ENCODE data around the gene SLC24A3. TPM values are rescaled to one million over a fixed set of nuclear protein-coding genes. Genes with fewer than 3 reads are reported as not detected.

SLC24A3 gene
- total RNA-seq, 1 experiment from 2014 or later: 46.0 TPM

- no TSS peak for BruUV-seq (replicated peaks)
- POLR2A ChIA-PET (ENCODE audit: low non-redundant PET): no interaction called here
- TF ChIP-seq EZH2 (IDR thresholded peaks at IDR 0.05; ENCODE audit: borderline replicate concordance, low read depth, low read length, poor library complexity, severe bottlenecking) (no peak), CTCF (conservative IDR thresholded peaks at IDR 0.05; ENCODE audit: low read depth, low read length) (no peak)
- intact Hi-C loops (cut with micrococcal nuclease; ENCODE audit: unreplicated experiment): no loop called here
- Histone ChIP-seq H3K27ac (ENCODE audit: low read depth, low read length, poor library complexity, severe bottlenecking) (no peak overlapping the region), H3K36me3 (ENCODE audit: insufficient read depth, low read length, poor library complexity, severe bottlenecking) (peaks cover 4% of the 10 kb centered on the region), H3K4me1 (ENCODE audit: insufficient read depth, low read length, poor library complexity, severe bottlenecking) (peaks cover 8% of the 10 kb centered on the region), H3K4me3 (ENCODE audit: low read depth, low read length, poor library complexity, severe bottlenecking) (no peak overlapping the region), H3K27me3 (replicated peaks; ENCODE audit: insufficient read depth, low read depth, low read length, poor library complexity) (no peaks in the 10 kb centered on the region), H3K9me3 (ENCODE audit: low read depth, low read length, poor library complexity, severe bottlenecking) (no peaks in the 10 kb centered on the region)
- CTCF ChIA-PET: no interaction called here
- DNase-seq (ENCODE audit: low spot score): no peak
Observed at GRCh38 chr20:19577692-19578091, 365.2 kb downstream of the SLC24A3 start.

DNA sequence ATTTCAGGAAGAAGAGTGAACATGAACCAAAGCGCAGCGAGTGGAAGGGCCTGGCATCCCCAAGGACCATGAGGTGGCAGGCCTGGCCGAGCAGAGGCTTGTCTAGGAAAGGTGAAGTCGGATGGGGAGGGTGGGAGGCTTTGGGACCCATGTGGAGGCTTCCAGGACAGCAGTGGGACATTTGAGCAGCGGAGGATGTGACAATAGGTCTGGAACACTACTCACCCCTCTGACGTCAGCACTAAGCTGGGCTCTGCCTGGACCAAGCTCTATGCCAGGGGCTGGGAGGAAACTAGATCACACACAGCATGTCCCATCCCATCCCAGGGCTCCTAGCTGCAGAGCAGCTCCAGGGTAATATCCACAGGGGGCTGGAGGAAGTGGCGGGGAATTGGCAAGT, 370.3 kb downstream of the SLC24A3 start:
- intact Hi-C loops (cut with micrococcal nuclease; ENCODE audit: unreplicated experiment): loop anchor here (5.0 to 10.0 kb wide), 2 partner anchors 60 to 168 kb away; no protein-coding TSS in a partner anchor
- DNase-seq (ENCODE audit: low spot score): peak; percentile 71
- ChIA-PET POLR2A (ENCODE audit: low non-redundant PET) (no interaction called here), CTCF (interaction anchor here (1.9 kb wide), 1 partner anchor 9 kb away, joined by 6 read pairs; no protein-coding TSS in a partner anchor)
- H3K4me3 ChIP-seq (ENCODE audit: low read depth, low read length, poor library complexity, severe bottlenecking): no peak overlapping the region
- BruUV-seq (replicated peaks): no TSS peak
- peaks cover 13% of the 10 kb centered on the region for H3K36me3 ChIP-seq (ENCODE audit: insufficient read depth, low read length, poor library complexity, severe bottlenecking)
- H3K9me3 ChIP-seq (ENCODE audit: low read depth, low read length, poor library complexity, severe bottlenecking): no peaks in the 10 kb centered on the region
- peaks cover 24% of the 10 kb centered on the region for H3K4me1 ChIP-seq (ENCODE audit: insufficient read depth, low read length, poor library complexity, severe bottlenecking)
- no peaks in the 10 kb centered on the region for H3K27me3 ChIP-seq (replicated peaks; ENCODE audit: insufficient read depth, low read depth, low read length, poor library complexity)
- no peak for TF ChIP-seq EZH2 (IDR thresholded peaks at IDR 0.05; ENCODE audit: borderline replicate concordance, low read depth, low read length, poor library complexity, severe bottlenecking)
- TF ChIP-seq CTCF (conservative IDR thresholded peaks at IDR 0.05; ENCODE audit: low read depth, low read length): no peak
- H3K27ac ChIP-seq (ENCODE audit: low read depth, low read length, poor library complexity, severe bottlenecking): peak overlapping the region; percentile 47

GRCh38 chr20:19583532-19584175, 371.2 kb downstream of the SLC24A3 start:
- TF ChIP-seq EZH2 (IDR thresholded peaks at IDR 0.05; ENCODE audit: borderline replicate concordance, low read depth, low read length, poor library complexity, severe bottlenecking) (no peak), CTCF (conservative IDR thresholded peaks at IDR 0.05; ENCODE audit: low read depth, low read length) (peak; percentile 95)
- ChIA-PET POLR2A (ENCODE audit: low non-redundant PET) (no interaction called here), CTCF (interaction anchor here (0.6 to 1.9 kb wide), 6 partner anchors 10 to 512 kb away, joined by 3 to 21 read pairs (median 8); no protein-coding TSS in a partner anchor)
- Histone ChIP-seq H3K4me3 (ENCODE audit: low read depth, low read length, poor library complexity, severe bottlenecking) (no peak overlapping the region), H3K27me3 (replicated peaks; ENCODE audit: insufficient read depth, low read depth, low read length, poor library complexity) (no peaks in the 10 kb centered on the region), H3K36me3 (ENCODE audit: insufficient read depth, low read length, poor library complexity, severe bottlenecking) (peaks cover 13% of the 10 kb centered on the region), H3K9me3 (ENCODE audit: low read depth, low read length, poor library complexity, severe bottlenecking) (no peaks in the 10 kb centered on the region), H3K27ac (ENCODE audit: low read depth, low read length, poor library complexity, severe bottlenecking) (peak overlapping the region; percentile 47), H3K4me1 (ENCODE audit: insufficient read depth, low read length, poor library complexity, severe bottlenecking) (peaks cover 33% of the 10 kb centered on the region)
- peak; percentile 85 for DNase-seq (ENCODE audit: low spot score)
- BruUV-seq (replicated peaks): no TSS peak
- intact Hi-C loops (cut with micrococcal nuclease; ENCODE audit: unreplicated experiment): loop anchor here (5.0 to 10.0 kb wide), 2 partner anchors 61 to 169 kb away; no protein-coding TSS in a partner anchor
